GM21786 (cell line): ENCODE measurements around the gene HS3ST6.
"Not testable (repeated sequence)": the region's sequence is repeated elsewhere in the genome, so short reads cannot be mapped to it uniquely, and the experiment has no call there.

Experiments
- ATAC-seq: cut with Tn5 transposase; IDR thresholded peaks from one replicate; pipeline ENCODE4 v1.9.1; 2021; ENCODE audit not compliant: unreplicated experiment

HS3ST6 gene

GRCh38 chr16:1909561-1910231, 8.5 kb downstream of the HS3ST6 start:
- no peak for ATAC-seq

GRCh38 chr16:1908983-1909382, 9.2 kb downstream of the HS3ST6 start:
- no peak for ATAC-seq

- ATAC-seq = no peak
These were observed 10.0 kb downstream of the HS3ST6 start for GRCh38 chr16:1908184-1908583.

DNA sequence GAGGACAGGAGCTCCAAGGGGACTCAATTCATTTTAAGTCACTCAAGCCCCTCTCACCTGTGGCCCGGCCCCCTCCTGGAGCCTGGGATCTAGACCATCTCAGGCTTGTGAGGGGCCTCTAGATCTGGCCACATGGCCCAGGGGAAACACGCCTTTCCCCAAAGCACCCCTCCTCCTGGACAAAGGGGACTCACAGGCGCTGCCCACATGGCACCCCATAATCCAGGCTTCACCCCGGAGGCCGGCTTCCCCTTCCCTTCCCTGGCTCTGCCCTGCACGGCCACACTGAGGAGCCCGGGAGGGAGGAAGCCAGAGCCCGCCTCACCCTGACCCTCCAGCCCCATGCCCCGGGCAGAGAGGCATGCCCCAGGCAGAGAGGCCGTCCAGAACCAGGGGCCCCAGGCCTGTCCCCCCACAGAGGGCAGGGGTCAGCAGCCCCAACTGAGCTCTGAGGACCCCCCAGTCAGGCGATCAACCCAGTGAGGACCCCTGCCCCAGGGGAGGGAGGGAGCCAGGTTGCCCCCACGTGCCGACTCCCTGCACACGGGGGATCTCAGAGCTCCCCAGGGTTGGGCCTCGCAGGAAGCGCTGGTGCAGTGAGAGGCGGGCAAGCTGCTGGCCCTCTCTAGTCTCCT, 10.9 kb downstream of the HS3ST6 start:
- no peak for ATAC-seq

GRCh38 chr16:1906846-1907165, 11.4 kb downstream of the HS3ST6 start:
- ATAC-seq = no peak

- ATAC-seq = no peak
These were observed 12.0 kb downstream of the HS3ST6 start for GRCh38 chr16:1906055-1906845.

- ATAC-seq = no peak
These were observed 14.1 kb downstream of the HS3ST6 start for GRCh38 chr16:1903845-1904840.

DNA sequence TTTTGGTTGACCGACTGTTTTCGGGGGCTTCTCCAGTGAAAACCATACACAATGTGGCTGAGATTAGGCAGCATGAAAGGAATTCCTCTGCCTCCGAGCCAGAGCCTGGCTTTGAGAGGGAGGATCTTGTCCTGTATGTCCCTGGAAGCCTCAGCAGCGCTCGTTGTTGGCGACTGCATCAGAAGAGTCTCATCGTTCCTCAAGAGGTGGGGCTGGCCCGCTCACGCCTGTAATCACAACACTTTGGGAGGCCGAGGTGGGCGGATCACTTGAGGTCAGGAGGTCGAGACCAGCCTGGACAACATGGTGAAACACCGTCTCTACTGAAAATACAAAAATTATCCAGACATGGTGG, 15.0 kb downstream of the HS3ST6 start:
- ATAC-seq = no peak

DNA sequence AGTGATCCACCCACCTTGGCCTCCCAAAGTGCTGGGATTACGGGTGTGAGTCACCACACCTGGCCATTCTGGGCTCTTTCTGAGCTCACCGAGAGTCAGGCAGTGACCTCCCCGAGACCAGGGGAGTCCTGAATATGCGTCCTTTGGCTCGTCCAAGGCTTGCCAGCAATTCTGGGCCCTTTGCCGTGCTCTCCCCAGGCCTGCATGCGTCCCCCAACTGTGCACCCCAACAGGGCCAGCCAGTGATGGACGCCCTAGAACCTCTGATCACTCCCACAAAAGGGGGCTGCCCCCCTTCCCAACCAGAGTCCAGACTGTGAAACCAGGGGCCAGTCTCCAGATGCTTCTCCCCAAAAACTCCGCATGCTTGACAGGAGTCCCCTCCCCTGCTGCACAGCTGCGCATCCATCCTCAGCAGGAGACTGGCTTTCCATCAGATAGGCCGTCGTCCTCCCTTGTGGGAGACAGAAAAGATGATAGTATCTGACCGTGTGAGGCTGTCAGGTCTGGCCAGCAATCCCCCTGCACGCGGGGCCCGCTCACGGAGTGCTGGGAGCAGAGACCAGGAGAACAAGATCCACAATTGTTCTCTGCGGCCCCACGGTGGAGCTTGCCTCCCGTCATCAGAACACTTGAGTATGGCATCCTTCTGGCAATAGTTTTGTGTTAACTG, 15.5 kb downstream of the HS3ST6 start:
- ATAC-seq = no peak

DNA sequence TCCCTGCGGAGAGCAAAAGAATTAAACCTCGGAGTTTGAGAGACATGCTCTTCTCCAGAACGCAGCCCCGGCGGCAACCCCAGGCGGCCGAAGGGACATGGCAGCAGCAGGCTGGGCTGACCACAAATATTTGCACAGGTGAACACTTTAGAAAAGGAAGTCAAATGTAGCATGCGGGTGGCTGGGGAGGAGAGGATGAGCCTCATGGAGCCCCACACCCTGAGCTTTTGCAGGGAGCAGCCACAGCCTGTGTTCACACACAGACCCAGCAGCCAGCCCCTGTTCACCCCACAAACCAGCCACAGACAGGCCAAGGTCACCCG, 17.8 kb downstream of the HS3ST6 start:
- ATAC-seq = no peak

GRCh38 chr16:1899641-1900451, 18.4 kb downstream of the HS3ST6 start:
- ATAC-seq = no peak

DNA sequence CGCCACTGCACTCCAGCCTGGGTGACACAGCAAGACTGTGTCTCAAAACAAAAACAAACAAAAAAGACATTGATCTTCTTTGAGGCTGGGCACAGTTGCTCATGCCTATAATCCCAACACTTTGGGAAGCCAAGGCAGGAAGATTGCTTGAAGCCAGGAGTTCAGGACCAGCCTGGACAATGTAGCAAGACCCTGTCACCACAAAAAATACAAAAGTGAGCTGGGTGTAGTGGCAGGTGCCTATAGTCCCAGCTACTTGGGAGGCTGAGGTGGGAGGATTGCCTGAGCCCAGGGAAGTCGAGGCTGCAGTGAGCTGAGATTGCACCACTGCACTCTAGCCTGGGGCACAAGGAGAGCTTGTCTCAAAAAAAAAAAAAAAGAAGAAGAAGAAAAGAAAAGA, 20.5 kb downstream of the HS3ST6 start:
- not testable (repeated sequence) for ATAC-seq

GRCh38 chr16:1895949-1896675, 22.1 kb downstream of the HS3ST6 start:
- no peak for ATAC-seq

DNA sequence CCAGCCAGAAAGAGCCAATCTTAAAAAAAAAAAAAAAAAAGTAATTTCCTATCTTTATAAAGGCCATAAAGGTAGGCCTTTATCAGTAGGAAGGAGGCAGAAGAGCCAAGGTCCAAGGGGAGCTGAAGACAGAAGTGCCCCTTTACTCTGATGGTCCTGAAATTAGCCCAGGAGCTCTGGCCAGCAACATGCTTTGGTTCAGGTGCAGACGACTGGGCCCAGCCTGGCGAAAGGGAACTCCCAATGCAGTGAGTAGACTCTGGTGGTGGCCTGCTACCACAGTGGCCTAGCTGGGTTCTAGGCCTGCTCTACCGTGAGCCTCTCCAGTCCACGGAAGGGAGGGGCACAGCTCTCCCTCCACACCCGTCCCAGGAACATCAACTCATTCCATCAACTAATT, 23.1 kb downstream of the HS3ST6 start:
- ATAC-seq = no peak

- no peak for ATAC-seq
These were observed 27.5 kb downstream of the HS3ST6 start for GRCh38 chr16:1890708-1891050.

- no peak for ATAC-seq
These were observed 28.0 kb downstream of the HS3ST6 start for GRCh38 chr16:1890024-1890707.

DNA sequence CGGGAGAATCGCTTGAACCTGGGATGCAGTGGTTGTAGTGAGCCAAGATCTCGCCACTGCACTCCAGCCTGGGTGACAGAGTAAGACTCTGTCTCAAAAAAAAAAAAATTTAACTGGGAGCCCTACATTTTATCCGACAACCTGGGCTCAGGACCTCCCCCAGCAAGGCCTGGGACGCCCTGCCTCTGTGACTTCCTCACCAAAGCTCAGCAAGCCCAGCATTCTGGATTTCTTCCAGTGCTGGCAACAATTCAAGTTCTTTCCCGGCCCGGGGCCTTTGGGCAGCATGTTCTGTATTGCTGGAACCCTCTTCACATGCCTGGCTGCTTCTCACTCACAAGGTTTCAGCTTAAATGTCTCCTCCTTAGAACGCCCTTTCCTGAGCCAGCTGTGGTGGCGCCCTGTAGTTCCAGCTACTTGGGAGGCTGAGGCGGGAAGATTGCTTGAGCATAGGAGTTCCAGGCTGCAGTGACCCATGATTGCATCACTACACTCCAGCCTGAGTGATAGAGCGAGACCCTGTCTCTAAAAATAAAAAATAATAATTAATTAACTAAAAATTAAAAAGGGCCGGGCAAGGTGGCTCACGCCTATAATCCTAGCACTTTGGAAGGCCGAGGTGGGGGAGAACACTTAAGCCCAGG, 30.4 kb downstream of the HS3ST6 start:
- ATAC-seq = no peak

- no peak for ATAC-seq
These were observed 33.3 kb downstream of the HS3ST6 start for GRCh38 chr16:1884889-1885288.
